Osteoblast (primary cell): ENCODE results near the gene FADS2. TPM values are rescaled to one million over a fixed set of nuclear protein-coding genes. Genes with fewer than 3 reads are reported as not detected.

Experiments
- DNase-seq: peaks from one replicate; pipeline ENCODE4 v3.0.0; 2011; ENCODE audit warnings: low spot score, mixed read lengths; ENCODE audit not compliant: insufficient read length; ENCODE audit errors: missing footprints
- H2AFZ ChIP-seq: 2 replicates; pipeline ENCODE4 v1.6.0; 2011; ENCODE audit warnings: mild to moderate bottlenecking, low read length
- H3K27ac ChIP-seq: 2 replicates; pipeline ENCODE4 v1.5.1; 2011; ENCODE audit warnings: mild to moderate bottlenecking, low read depth, low read length, moderate library complexity
- H3K27me3 ChIP-seq: 2 replicates; pipeline ENCODE4 v1.6.0; 2012; ENCODE audit warnings: mild to moderate bottlenecking, control low read depth, inconsistent platforms, low read length, moderate library complexity; ENCODE audit not compliant: insufficient read depth
- H3K36me3 ChIP-seq: 2 replicates; pipeline ENCODE4 v1.5.1; 2011; ENCODE audit warnings: mild to moderate bottlenecking, low read length, control low read depth, moderate library complexity; ENCODE audit not compliant: insufficient read depth
- H3K4me1 ChIP-seq: 2 replicates; pipeline ENCODE4 v1.5.1; 2011; ENCODE audit warnings: mild to moderate bottlenecking, low read length, control low read depth, moderate library complexity; ENCODE audit not compliant: insufficient read depth
- H3K4me2 ChIP-seq: 2 replicates; pipeline ENCODE4 v1.6.0; 2011; ENCODE audit warnings: mild to moderate bottlenecking, low read length; ENCODE audit not compliant: insufficient read depth
- H3K4me3 ChIP-seq: fragments of 200-600 bp; sonication (generic); 3 replicates; pipeline ENCODE4 v1.5.1; 2012; ENCODE audit warnings: mild to moderate bottlenecking, low read length, inconsistent platforms; ENCODE audit not compliant: insufficient read depth
- H3K79me2 ChIP-seq: 2 replicates; pipeline ENCODE4 v1.6.0; 2012; ENCODE audit warnings: mild to moderate bottlenecking, low read length, control low read depth, inconsistent platforms; ENCODE audit not compliant: insufficient read depth
- H3K9me3 ChIP-seq: 2 replicates; pipeline ENCODE4 v1.5.1; 2011; ENCODE audit warnings: low read depth, low read length, control low read depth
- H4K20me1 ChIP-seq: 2 replicates; pipeline ENCODE4 v1.6.0; 2012; ENCODE audit warnings: mild to moderate bottlenecking, low read length, control low read depth; ENCODE audit not compliant: insufficient read depth
- CTCF ChIP-seq: IDR thresholded peaks from 2 replicates; pipeline ENCODE4 v1.5.1; 2011; ENCODE audit warnings: mild to moderate bottlenecking, low read depth, low read length, moderate library complexity; ENCODE audit errors: extremely low read depth
- total RNA-seq: library from RNA; depleted of rRNA; stranded (reverse); fragments of >200 nt; gene quantifications from 2 replicates; pipeline ENCODE4 v1.2.3, GENCODE V29; 2012

Gene FADS2
- total RNA-seq, 1 donor: 275 TPM

- peaks cover 6% of the 10 kb centered on the region for H4K20me1 ChIP-seq
- peaks cover 4% of the 10 kb centered on the region for H3K4me1 ChIP-seq
- no peak overlapping the region for H2AFZ ChIP-seq
- H3K4me3 ChIP-seq: no peak overlapping the region
- no peak overlapping the region for H3K4me2 ChIP-seq
- no peak for TF ChIP-seq CTCF
- peaks cover 4% of the 10 kb centered on the region for H3K79me2 ChIP-seq
- DNase-seq: no peak
- peaks cover 22% of the 10 kb centered on the region for H3K36me3 ChIP-seq
- H3K9me3 ChIP-seq: no peaks in the 10 kb centered on the region
- H3K27me3 ChIP-seq: no peaks in the 10 kb centered on the region
- no peak overlapping the region for H3K27ac ChIP-seq
These were observed 10.4 kb downstream of the FADS2 start for GRCh38 chr11:61838501-61838900.

- Histone ChIP-seq H3K27ac (no peak overlapping the region), H3K9me3 (no peaks in the 10 kb centered on the region), H3K4me1 (peaks cover 4% of the 10 kb centered on the region), H3K79me2 (peaks cover 2% of the 10 kb centered on the region), H2AFZ (no peak overlapping the region), H3K36me3 (peaks cover 22% of the 10 kb centered on the region), H3K4me2 (no peak overlapping the region), H3K4me3 (no peak overlapping the region), H4K20me1 (peaks cover 3% of the 10 kb centered on the region), H3K27me3 (no peaks in the 10 kb centered on the region)
- no peak for TF ChIP-seq CTCF
- DNase-seq: no peak
These were observed 10.8 kb downstream of the FADS2 start for GRCh38 chr11:61838921-61839320.

GRCh38 chr11:61839742-61840141 lies 11.6 kb downstream of the FADS2 start:
- no peak overlapping the region for H2AFZ ChIP-seq
- DNase-seq: no peak
- peaks cover 4% of the 10 kb centered on the region for H3K4me1 ChIP-seq
- H3K27ac ChIP-seq: no peak overlapping the region
- TF ChIP-seq CTCF: no peak
- peaks cover 22% of the 10 kb centered on the region for H3K36me3 ChIP-seq
- H3K79me2 ChIP-seq: peaks cover 2% of the 10 kb centered on the region
- no peaks in the 10 kb centered on the region for H4K20me1 ChIP-seq
- H3K4me2 ChIP-seq: no peak overlapping the region
- H3K27me3 ChIP-seq: no peaks in the 10 kb centered on the region
- H3K9me3 ChIP-seq: no peaks in the 10 kb centered on the region
- no peak overlapping the region for H3K4me3 ChIP-seq

- Histone ChIP-seq H3K27me3 (no peaks in the 10 kb centered on the region), H3K9me3 (no peaks in the 10 kb centered on the region), H3K4me1 (no peaks in the 10 kb centered on the region), H3K79me2 (peaks cover 2% of the 10 kb centered on the region), H3K4me2 (no peak overlapping the region), H3K36me3 (peaks cover 22% of the 10 kb centered on the region), H3K4me3 (no peak overlapping the region), H2AFZ (no peak overlapping the region), H4K20me1 (no peaks in the 10 kb centered on the region), H3K27ac (no peak overlapping the region)
- no peak for DNase-seq
- no peak for TF ChIP-seq CTCF
These were observed 12.3 kb downstream of the FADS2 start for GRCh38 chr11:61840371-61840770.
